HepG2 (cell line): ENCODE results near the gene DCAF16. TPM values are rescaled to one million over a fixed set of nuclear protein-coding genes. Genes with fewer than 3 reads are reported as not detected.

Experiments used
- ATAC-seq: fragments of 200-7000 bp; cut with Tn5 transposase; 3 replicates; pipeline ENCODE4 v1.9.1; 2020; ENCODE audit warnings: mild to moderate bottlenecking, moderate library complexity
- BruUV-seq: library from RNA; stranded (reverse); fragments of 400-500 nt; replicated peaks from 2 replicates; lab custom pipeline; 2021; lab: Mats Ljungman, UMichigan
- CTCF ChIA-PET: fragments of 300-600 bp; formaldehyde crosslinking; extraction: SDS; loops from one replicate; lab custom pipeline; 2021; ENCODE audit warnings: low total read pairs, inconsistent platforms, low intra/inter-chr PET ratio; lab: Yijun Ruan, JAX
- POLR2A ChIA-PET: fragments of 350-600 bp; sonication (Branson Sonifier 250); formaldehyde crosslinking; loops from one replicate; lab custom pipeline; 2020; ENCODE audit warnings: antibody characterized with exemption, inconsistent platforms; lab: Yijun Ruan, JAX
- DNase-seq: peaks from one replicate; pipeline ENCODE4 v3.0.0-alpha.2; 2015; ENCODE audit warnings: low spot score
- FAIRE-seq: peaks from 3 replicates; lab custom pipeline; 2011; peaks lifted over from hg19 to GRCh38; lab: Jason Lieb, UNC
- H2AFZ ChIP-seq: one replicate; pipeline ENCODE4 v1.6.1; 2011; ENCODE audit warnings: low read length, inconsistent platforms
- H3K27ac ChIP-seq: fragments of 300-600 bp; 3 replicates; pipeline ENCODE4 v1.8.0; 2011; ENCODE audit warnings: mixed run types, mild to moderate bottlenecking, mixed read lengths, low read length, inconsistent platforms; ENCODE audit not compliant: insufficient read depth; ENCODE audit errors: extremely low read length
- H3K27me3 ChIP-seq, 2 experiments: fragments of 200-600 bp in 1 of 2; 2 replicates in 1 of 2; 3 replicates in 1 of 2; pipeline versions ENCODE4 v1.6.0 to v1.8.0; 2011; ENCODE audit warnings: low read length in 2 of 2, mild to moderate bottlenecking in 2 of 2, moderate library complexity in 2 of 2, inconsistent platforms in 1 of 2; ENCODE audit not compliant: insufficient read depth in 2 of 2, control insufficient read depth in 1 of 2
- H3K36me3 ChIP-seq, 2 experiments: fragments of 200-600 bp in 1 of 2; replicated peaks in 1 of 2; 2 replicates in 1 of 2; 3 replicates in 1 of 2; pipeline versions ENCODE4 v1.5.1 to v1.8.0; 2011; ENCODE audit warnings: low read length in 2 of 2, inconsistent platforms in 1 of 2; ENCODE audit not compliant: insufficient read depth in 2 of 2, control insufficient read depth in 1 of 2
- H3K4me1 ChIP-seq: 2 replicates; pipeline ENCODE4 v1.5.1; 2012; ENCODE audit warnings: low read length, inconsistent platforms; ENCODE audit not compliant: insufficient read depth
- H3K4me2 ChIP-seq: 2 replicates; pipeline ENCODE4 v1.6.0; 2011; ENCODE audit warnings: low read depth, low read length, inconsistent platforms
- H3K4me3 ChIP-seq, 3 experiments: fragments of 200-600 bp in 1 of 3; sonication (generic), shearing (Covaris generic) in 1 of 3; replicated peaks in 1 of 3; 2 replicates each; pipeline ENCODE4 v1.5.1; 2011 to 2016; ENCODE audit warnings: low read length in 3 of 3, inconsistent platforms in 2 of 3, low read depth in 2 of 3, mild to moderate bottlenecking in 2 of 3, control low read depth in 1 of 3, mixed read lengths in 1 of 3; ENCODE audit not compliant: insufficient read depth in 1 of 3
- H3K79me2 ChIP-seq: one replicate; pipeline ENCODE4 v1.6.1; 2011; ENCODE audit warnings: low read length, inconsistent platforms; ENCODE audit not compliant: insufficient read depth
- H3K9ac ChIP-seq: 2 replicates; pipeline ENCODE4 v1.6.0; 2011; ENCODE audit warnings: mild to moderate bottlenecking, low read depth, low read length, inconsistent platforms; ENCODE audit not compliant: insufficient read depth
- H3K9me3 ChIP-seq: 2 replicates; pipeline ENCODE4 v1.5.1; 2012; ENCODE audit warnings: mild to moderate bottlenecking, low read length
- H4K20me1 ChIP-seq: 2 replicates; pipeline ENCODE4 v1.6.0; 2011; ENCODE audit warnings: inconsistent platforms, mild to moderate bottlenecking, low read length, moderate library complexity; ENCODE audit not compliant: insufficient read depth
- BCL3 ChIP-seq: sonication (generic); formaldehyde crosslinking; IDR thresholded peaks from 2 replicates; pipeline ENCODE4 v1.5.1; 2020; ENCODE audit warnings: mild to moderate bottlenecking, missing genetic modification reagents, moderate library complexity
- CREBL2 ChIP-seq: sonication (generic); formaldehyde crosslinking; IDR thresholded peaks from 2 replicates; pipeline ENCODE4 v1.8.1; 2023; ENCODE audit warnings: missing genetic modification reagents, mild to moderate bottlenecking, borderline replicate concordance
- FOXP4 ChIP-seq: sonication (generic); formaldehyde crosslinking; IDR thresholded peaks from 2 replicates; pipeline ENCODE4 v1.4.0; 2020; ENCODE audit warnings: missing genetic modification reagents
- HMG20A ChIP-seq: IDR thresholded peaks from 2 replicates; pipeline ENCODE4 v1.6.1; 2016; ENCODE audit warnings: borderline replicate concordance
- IRX3 ChIP-seq: sonication (generic); formaldehyde crosslinking; IDR thresholded peaks from 2 replicates; pipeline ENCODE4 v1.8.1; 2023; ENCODE audit warnings: mild to moderate bottlenecking, low read depth, missing genetic modification reagents, borderline replicate concordance
- JARID2 ChIP-seq: sonication (generic); formaldehyde crosslinking; IDR thresholded peaks from 2 replicates; pipeline ENCODE4 v1.8.1; 2023; ENCODE audit warnings: missing genetic modification reagents, inconsistent platforms; ENCODE audit not compliant: insufficient replicate concordance
- KDM1A ChIP-seq: IDR thresholded peaks from 2 replicates; pipeline ENCODE4 v1.6.1; 2016; ENCODE audit warnings: missing compliant biosample characterization
- MTA3 ChIP-seq: sonication (generic); formaldehyde crosslinking; IDR thresholded peaks from 2 replicates; pipeline ENCODE4 v1.4.0; 2020; ENCODE audit warnings: missing genetic modification reagents
- PBX2 ChIP-seq: IDR thresholded peaks from 2 replicates; pipeline ENCODE4 v1.6.1; 2016; ENCODE audit warnings: control low read depth
- SKIL ChIP-seq: sonication (generic); formaldehyde crosslinking; IDR thresholded peaks from 2 replicates; pipeline ENCODE4 v1.8.0; 2022; ENCODE audit warnings: missing genetic modification reagents, mild to moderate bottlenecking, moderate library complexity, borderline replicate concordance
- SMAD9 ChIP-seq: sonication (generic); formaldehyde crosslinking; IDR thresholded peaks from 2 replicates; pipeline ENCODE4 v1.5.1; 2020; ENCODE audit warnings: mild to moderate bottlenecking, missing genetic modification reagents
- SP2 ChIP-seq: sonication (generic); formaldehyde crosslinking; IDR thresholded peaks from 2 replicates; pipeline ENCODE4 v1.5.1; 2020; ENCODE audit warnings: mild to moderate bottlenecking, missing genetic modification reagents
- TBX3 ChIP-seq: fragments of 450-650 bp; IDR thresholded peaks from 2 replicates; pipeline ENCODE4 v1.6.1; 2017; ENCODE audit warnings: antibody characterized with exemption, mild to moderate bottlenecking, inconsistent platforms, borderline replicate concordance
- TCF7 ChIP-seq: sonication (generic); IDR thresholded peaks from 2 replicates; pipeline ENCODE4 v1.6.1; 2016; ENCODE audit warnings: antibody characterized with exemption, low read depth
- ZFP36L1 ChIP-seq: sonication (generic); formaldehyde crosslinking; IDR thresholded peaks from 2 replicates; pipeline ENCODE4 v1.8.0; 2022; ENCODE audit warnings: mild to moderate bottlenecking, missing genetic modification reagents, moderate library complexity
- ZNF260 ChIP-seq: sonication (generic); formaldehyde crosslinking; IDR thresholded peaks from 2 replicates; pipeline ENCODE4 v1.4.0; 2020; ENCODE audit warnings: missing genetic modification reagents, low read depth, mild to moderate bottlenecking, borderline replicate concordance
- ZNF572 ChIP-seq: sonication (generic); formaldehyde crosslinking; IDR thresholded peaks from 2 replicates; pipeline ENCODE4 v1.5.1; 2020; ENCODE audit warnings: mild to moderate bottlenecking, missing genetic modification reagents
- ZSCAN21 ChIP-seq: sonication (generic); formaldehyde crosslinking; IDR thresholded peaks from 2 replicates; pipeline ENCODE4 v1.8.0; 2022; ENCODE audit warnings: mild to moderate bottlenecking, missing genetic modification reagents, moderate library complexity, borderline replicate concordance
- in situ Hi-C: cut with HindIII; loops from 2 replicates; pipeline ENCODE4 v1.10.0; 2017; ENCODE audit warnings: low pct_unique_long_range_greater_than_20kb; ENCODE audit not compliant: extremely low pct_ligation_motif_present
- intact Hi-C: fragments of 100-400 bp; cut with micrococcal nuclease; formaldehyde crosslinking; loops from one replicate; pipeline ENCODE4 v1.10.0; 2022; ENCODE audit not compliant: unreplicated experiment
- polyA plus RNA-seq, 8 experiments: library from polyadenylated mRNA; depleted of rRNA in 3 of 8; stranded (reverse) in 7 of 8; unstranded in 1 of 8; fragments of >200 nt; fragmentation: Illumina TruSeq in 4 of 8; extraction: Trizol in 4 of 8; gene quantifications; 2 replicates each; pipeline versions ENCODE4 v1.2.1 to v1.2.3, GENCODE V29; 2011 to 2016; ENCODE audit warnings: low read depth in 4 of 8, missing spikeins in 1 of 8, mixed read lengths in 1 of 8; ENCODE audit not compliant: insufficient read depth in 1 of 8
- total RNA-seq, 5 experiments: library from RNA; depleted of rRNA; stranded (reverse); fragments of >200 nt; fragmentation: Illumina TruSeq; extraction: Trizol; gene quantifications; 2 replicates each; pipeline ENCODE4 v1.2.3, GENCODE V29; 2016; ENCODE audit warnings: low read depth in 1 of 5

Gene DCAF16
- total and polyA plus RNA-seq, 2 of the 13 experiments (the other 11 are each of a cell fraction or from before 2014, with no cell fraction given), result 37.5 to 41.9 TPM

GRCh38 chr4:17788956-17789355 is 21.6 kb downstream of the DCAF16 start:
- Histone ChIP-seq H3K27ac (no peak overlapping the region), H3K4me3 (no peak overlapping the region), H3K9me3 (no peaks in the 10 kb centered on the region), H3K36me3 (no peaks in the 10 kb centered on the region), H3K9ac (no peak overlapping the region), H3K79me2 (no peaks in the 10 kb centered on the region), H3K4me1 (peaks cover 10% of the 10 kb centered on the region), H3K27me3 (no peaks in the 10 kb centered on the region), H3K4me2 (no peak overlapping the region), H4K20me1 (no peaks in the 10 kb centered on the region), H2AFZ (no peak overlapping the region)
- DNase-seq, result no peak
- intact Hi-C loops, result no loop called here
- no peak for ATAC-seq
- ChIA-PET CTCF (no interaction called here), POLR2A (no interaction called here)
- no TSS peak for BruUV-seq
- TF ChIP-seq FOXP4 (CRISPR knock-in tag) (no peak), ZSCAN21 (CRISPR knock-in tag) (no peak), BCL3 (CRISPR knock-in tag) (no peak), TCF7 (no peak), SP2 (CRISPR knock-in tag) (no peak), SKIL (CRISPR knock-in tag) (no peak), ZFP36L1 (CRISPR knock-in tag) (no peak), ZNF572 (CRISPR knock-in tag) (no peak), CREBL2 (no peak), SMAD9 (CRISPR knock-in tag) (no peak), MTA3 (CRISPR knock-in tag) (no peak), PBX2 (CRISPR knock-in tag) (no peak), IRX3 (CRISPR knock-in tag) (no peak), ZNF260 (no peak), JARID2 (CRISPR knock-in tag) (no peak), KDM1A (CRISPR knock-in tag) (no peak), TBX3 (no peak), HMG20A (no peak)
- in situ Hi-C loops, result no loop called here
- no peak for FAIRE-seq
